Panc1 (cell line): ENCODE results near the gene C4orf33. TPM values are rescaled to one million over a fixed set of nuclear protein-coding genes. Genes with fewer than 3 reads are reported as not detected.
"Not testable (repeated sequence)": the region's sequence is repeated elsewhere in the genome, so short reads cannot be mapped to it uniquely, and the experiment has no call there.

Experiments used
- ATAC-seq: fragments of 200-7000 bp; cut with Tn5 transposase; 2 replicates; pipeline ENCODE4 v1.9.1; 2020; ENCODE audit warnings: mild to moderate bottlenecking, moderate library complexity
- BruUV-seq: library from RNA; stranded (reverse); fragments of 400-500 nt; replicated peaks from 2 replicates; lab custom pipeline; 2021; lab: Mats Ljungman, UMichigan
- CTCF ChIA-PET: fragments of 300-600 bp; sonication (Branson Sonifier 250); formaldehyde crosslinking; loops from one replicate; lab custom pipeline; 2022; ENCODE audit warnings: antibody characterized with exemption; lab: Charles Lee
- POLR2A ChIA-PET: fragments of 300-600 bp; sonication (Branson Sonifier 250); formaldehyde crosslinking; loops from one replicate; lab custom pipeline; 2022; ENCODE audit warnings: antibody characterized with exemption; lab: Charles Lee
- DNase-seq: peaks from one replicate; pipeline ENCODE4 v3.0.0-alpha.2; 2010; ENCODE audit warnings: low read depth, low spot score
- H3K27ac ChIP-seq: 2 replicates; pipeline ENCODE4 v1.5.1; 2011; ENCODE audit warnings: mild to moderate bottlenecking, low read length, inconsistent platforms
- H3K27me3 ChIP-seq: fragments of 200-500 bp; sonication (Bioruptor generic); 2 replicates; pipeline ENCODE4 v1.6.0; 2014; ENCODE audit warnings: low read length, inconsistent platforms; ENCODE audit not compliant: control insufficient read depth, insufficient read depth
- H3K36me3 ChIP-seq: fragments of 200-500 bp; sonication (Bioruptor generic); 2 replicates; pipeline ENCODE4 v1.5.1; 2014; ENCODE audit warnings: inconsistent platforms, mild to moderate bottlenecking, low read length, moderate library complexity; ENCODE audit not compliant: control insufficient read depth, insufficient read depth
- H3K4me1 ChIP-seq: 2 replicates; pipeline ENCODE4 v1.5.1; 2011; ENCODE audit warnings: inconsistent platforms, mild to moderate bottlenecking, low read length, moderate library complexity; ENCODE audit not compliant: control insufficient read depth, insufficient read depth
- H3K4me3 ChIP-seq, 2 experiments: 2 replicates each; pipeline ENCODE4 v1.5.1; 2011 to 2012; ENCODE audit warnings: low read depth in 2 of 2, low read length in 2 of 2, mild to moderate bottlenecking in 2 of 2, inconsistent platforms in 1 of 2, moderate library complexity in 1 of 2
- H3K9me3 ChIP-seq: fragments of 200-500 bp; sonication (Bioruptor generic); 2 replicates; pipeline ENCODE4 v1.5.1; 2014; ENCODE audit warnings: low read depth, mild to moderate bottlenecking, inconsistent platforms, low read length, moderate library complexity; ENCODE audit not compliant: control insufficient read depth, insufficient read depth
- POLR2AphosphoS5 ChIP-seq: IDR thresholded peaks from 2 replicates; pipeline ENCODE4 v1.6.1; 2012; ENCODE audit warnings: mild to moderate bottlenecking, low read depth, low read length, moderate library complexity
- SIN3A ChIP-seq: IDR thresholded peaks from 2 replicates; pipeline ENCODE4 v1.6.1; 2012; ENCODE audit warnings: low read depth, mild to moderate bottlenecking, low read length, moderate library complexity, borderline replicate concordance; ENCODE audit not compliant: insufficient read depth
- TCF7L2 ChIP-seq: IDR thresholded peaks from 2 replicates; pipeline ENCODE4 v1.6.1; 2011; ENCODE audit warnings: mild to moderate bottlenecking, low read depth, low read length, inconsistent platforms
- in situ Hi-C: cut with HindIII; loops from 2 replicates; pipeline ENCODE4 v1.10.0; 2016; ENCODE audit warnings: low sequenced_read_pairs, low pct_unique_long_range_greater_than_20kb
- intact Hi-C: fragments of 100-400 bp; cut with micrococcal nuclease; formaldehyde crosslinking; loops from one replicate; pipeline ENCODE4 v1.10.0; 2022; ENCODE audit not compliant: unreplicated experiment
- total RNA-seq: library from RNA; stranded (reverse); gene quantifications from one replicate; pipeline ENCODE4 v1.2.1, GENCODE V29; 2021; ENCODE audit not compliant: unreplicated experiment
- TF ChIP-seq, protein P1 (sequence below), 2 experiments: IDR thresholded peaks; 2 replicates each; pipeline ENCODE4 v1.6.1; 2011 to 2012; ENCODE audit warnings: low read depth in 2 of 2, control low read depth in 1 of 2, low read length in 1 of 2, mild to moderate bottlenecking in 1 of 2, moderate library complexity in 1 of 2; ENCODE audit not compliant: insufficient read depth in 1 of 2
- TF ChIP-seq, protein P2 (sequence below): fragments of 450-650 bp; IDR thresholded peaks from 2 replicates; pipeline ENCODE4 v1.5.1; 2017; ENCODE audit warnings: mild to moderate bottlenecking

Gene C4orf33
- total RNA-seq, 1 experiment from 2014 or later = 11.4 TPM

DNA sequence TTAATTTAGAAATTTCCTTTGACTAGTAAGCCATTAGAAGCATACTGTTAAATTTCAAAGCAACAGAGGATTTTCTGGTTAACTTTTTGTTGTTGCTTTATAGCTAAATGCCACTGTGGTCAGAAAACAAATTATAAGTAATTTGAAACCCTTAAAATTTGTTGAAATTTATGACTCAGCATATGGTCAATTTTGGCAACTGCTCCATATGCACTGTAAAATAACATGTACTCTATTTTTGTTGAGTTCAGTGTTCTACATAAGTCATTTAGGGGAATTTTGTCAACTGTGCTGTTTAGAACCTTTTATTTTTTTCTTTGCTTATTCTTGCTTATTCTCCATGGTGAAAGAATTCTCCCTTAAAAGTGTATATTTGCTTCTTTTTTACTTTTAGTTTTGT, 31.2 kb upstream of the C4orf33 start:
- Histone ChIP-seq H3K27me3 (no peaks in the 10 kb centered on the region), H3K4me3 (no peak overlapping the region), H3K9me3 (peaks cover 21% of the 10 kb centered on the region), H3K27ac (no peak overlapping the region), H3K36me3 (no peaks in the 10 kb centered on the region), H3K4me1 (no peaks in the 10 kb centered on the region)
- TF ChIP-seq TCF7L2 (no peak), POLR2AphosphoS5 (no peak), SIN3A (no peak)
- TF ChIP-seq, protein P1, sequence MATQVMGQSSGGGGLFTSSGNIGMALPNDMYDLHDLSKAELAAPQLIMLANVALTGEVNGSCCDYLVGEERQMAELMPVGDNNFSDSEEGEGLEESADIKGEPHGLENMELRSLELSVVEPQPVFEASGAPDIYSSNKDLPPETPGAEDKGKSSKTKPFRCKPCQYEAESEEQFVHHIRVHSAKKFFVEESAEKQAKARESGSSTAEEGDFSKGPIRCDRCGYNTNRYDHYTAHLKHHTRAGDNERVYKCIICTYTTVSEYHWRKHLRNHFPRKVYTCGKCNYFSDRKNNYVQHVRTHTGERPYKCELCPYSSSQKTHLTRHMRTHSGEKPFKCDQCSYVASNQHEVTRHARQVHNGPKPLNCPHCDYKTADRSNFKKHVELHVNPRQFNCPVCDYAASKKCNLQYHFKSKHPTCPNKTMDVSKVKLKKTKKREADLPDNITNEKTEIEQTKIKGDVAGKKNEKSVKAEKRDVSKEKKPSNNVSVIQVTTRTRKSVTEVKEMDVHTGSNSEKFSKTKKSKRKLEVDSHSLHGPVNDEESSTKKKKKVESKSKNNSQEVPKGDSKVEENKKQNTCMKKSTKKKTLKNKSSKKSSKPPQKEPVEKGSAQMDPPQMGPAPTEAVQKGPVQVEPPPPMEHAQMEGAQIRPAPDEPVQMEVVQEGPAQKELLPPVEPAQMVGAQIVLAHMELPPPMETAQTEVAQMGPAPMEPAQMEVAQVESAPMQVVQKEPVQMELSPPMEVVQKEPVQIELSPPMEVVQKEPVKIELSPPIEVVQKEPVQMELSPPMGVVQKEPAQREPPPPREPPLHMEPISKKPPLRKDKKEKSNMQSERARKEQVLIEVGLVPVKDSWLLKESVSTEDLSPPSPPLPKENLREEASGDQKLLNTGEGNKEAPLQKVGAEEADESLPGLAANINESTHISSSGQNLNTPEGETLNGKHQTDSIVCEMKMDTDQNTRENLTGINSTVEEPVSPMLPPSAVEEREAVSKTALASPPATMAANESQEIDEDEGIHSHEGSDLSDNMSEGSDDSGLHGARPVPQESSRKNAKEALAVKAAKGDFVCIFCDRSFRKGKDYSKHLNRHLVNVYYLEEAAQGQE (IDR thresholded peaks at IDR 0.05; ENCODE audit: insufficient read depth in 1 of 2, low read depth in 2 of 2, low read length in 1 of 2) = no peak
- TF ChIP-seq, protein P2, sequence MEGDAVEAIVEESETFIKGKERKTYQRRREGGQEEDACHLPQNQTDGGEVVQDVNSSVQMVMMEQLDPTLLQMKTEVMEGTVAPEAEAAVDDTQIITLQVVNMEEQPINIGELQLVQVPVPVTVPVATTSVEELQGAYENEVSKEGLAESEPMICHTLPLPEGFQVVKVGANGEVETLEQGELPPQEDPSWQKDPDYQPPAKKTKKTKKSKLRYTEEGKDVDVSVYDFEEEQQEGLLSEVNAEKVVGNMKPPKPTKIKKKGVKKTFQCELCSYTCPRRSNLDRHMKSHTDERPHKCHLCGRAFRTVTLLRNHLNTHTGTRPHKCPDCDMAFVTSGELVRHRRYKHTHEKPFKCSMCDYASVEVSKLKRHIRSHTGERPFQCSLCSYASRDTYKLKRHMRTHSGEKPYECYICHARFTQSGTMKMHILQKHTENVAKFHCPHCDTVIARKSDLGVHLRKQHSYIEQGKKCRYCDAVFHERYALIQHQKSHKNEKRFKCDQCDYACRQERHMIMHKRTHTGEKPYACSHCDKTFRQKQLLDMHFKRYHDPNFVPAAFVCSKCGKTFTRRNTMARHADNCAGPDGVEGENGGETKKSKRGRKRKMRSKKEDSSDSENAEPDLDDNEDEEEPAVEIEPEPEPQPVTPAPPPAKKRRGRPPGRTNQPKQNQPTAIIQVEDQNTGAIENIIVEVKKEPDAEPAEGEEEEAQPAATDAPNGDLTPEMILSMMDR = no peak
- no TSS peak for BruUV-seq
- intact Hi-C loops (no loop called here), in situ Hi-C loops (no loop called here)
- ATAC-seq (no peak), DNase-seq (no peak)
- CTCF ChIA-PET = no interaction called here
- POLR2A ChIA-PET = no interaction called here

DNA sequence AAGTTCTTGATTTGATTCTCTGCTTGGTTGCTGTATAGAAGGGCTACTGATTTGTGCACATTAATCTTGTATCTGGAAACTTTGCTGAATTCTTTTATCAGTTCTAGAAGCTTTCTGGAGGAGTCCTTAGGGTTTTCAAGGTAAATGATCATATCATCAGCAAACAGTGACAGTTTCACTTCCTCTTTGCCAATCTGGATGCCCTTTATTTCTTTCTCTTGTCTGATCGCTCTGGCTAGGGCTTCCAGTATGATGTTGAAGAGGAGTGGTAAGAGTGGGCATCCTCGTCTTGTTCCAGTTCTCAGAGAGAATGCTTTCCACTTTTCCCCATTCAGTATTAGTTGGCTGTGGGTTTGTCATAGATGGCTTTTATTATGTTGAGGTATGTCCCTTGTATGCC, 26.4 kb upstream of the C4orf33 start:
- ATAC-seq, in situ Hi-C loops, BruUV-seq: not testable (repeated sequence)

DNA sequence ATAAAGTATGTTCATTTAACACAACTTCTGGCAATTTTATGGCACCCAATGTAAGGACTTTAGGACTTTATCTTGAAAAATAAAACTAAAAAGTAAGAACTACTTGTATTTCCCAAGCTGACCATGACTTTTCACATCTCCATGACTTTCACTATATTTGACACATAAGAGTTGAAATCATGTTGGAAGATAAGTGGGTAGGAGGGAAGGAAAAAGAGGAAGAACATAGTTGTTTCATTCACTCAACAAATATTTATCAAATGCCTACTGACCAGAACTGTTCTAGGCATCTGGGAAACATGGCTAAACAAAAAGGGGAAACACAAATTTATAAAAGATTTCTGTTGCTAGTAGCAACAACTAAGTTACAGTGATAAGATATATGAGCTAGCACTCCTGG, 18.6 kb upstream of the C4orf33 start:
- Histone ChIP-seq H3K27me3 (no peaks in the 10 kb centered on the region), H3K4me1 (no peaks in the 10 kb centered on the region), H3K4me3 (no peak overlapping the region), H3K36me3 (no peaks in the 10 kb centered on the region), H3K9me3 (peaks cover 3% of the 10 kb centered on the region; the same call in 1 of the 2 replicates), H3K27ac (no peak overlapping the region)
- in situ Hi-C loops (no loop called here), intact Hi-C loops (no loop called here)
- ChIA-PET POLR2A (no interaction called here), CTCF (no interaction called here)
- no peak for DNase-seq
- no TSS peak for BruUV-seq
- ATAC-seq = no peak
- TF ChIP-seq, protein P2 = no peak
- TF ChIP-seq TCF7L2 (no peak), POLR2AphosphoS5 (no peak), SIN3A (no peak)
- TF ChIP-seq, protein P1 (IDR thresholded peaks at IDR 0.05; ENCODE audit: insufficient read depth in 1 of 2, low read depth in 2 of 2, low read length in 1 of 2) = no peak

More for the DNA sequence above, 26.4 kb upstream of the C4orf33 start:
- H3K36me3 ChIP-seq, H3K9me3 ChIP-seq, H3K4me1 ChIP-seq, CTCF ChIA-PET, H3K27ac ChIP-seq, intact Hi-C loops, POLR2A ChIA-PET, DNase-seq, H3K4me3 ChIP-seq, H3K27me3 ChIP-seq: not testable (repeated sequence)
